Activated naive CD8-positive, alpha-beta T cell (primary cell): ENCODE results near the gene SYNCRIP.
A peak's percentile ranks its signal among the peaks of the same experiment; 100 is the strongest.

Experiments used
- H3K27ac Mint-ChIP-seq: one replicate; pipeline ENCODE4 v1.8.0; 2021; ENCODE audit warnings: mixed read lengths
- H3K27me3 Mint-ChIP-seq: one replicate; pipeline ENCODE4 v1.8.0; 2021; ENCODE audit warnings: mixed read lengths
- H3K36me3 Mint-ChIP-seq: one replicate; pipeline ENCODE4 v1.8.0; 2021; ENCODE audit warnings: mixed read lengths
- H3K4me1 Mint-ChIP-seq: one replicate; pipeline ENCODE4 v1.8.0; 2021; ENCODE audit warnings: low read depth, mixed read lengths
- H3K4me3 Mint-ChIP-seq: one replicate; pipeline ENCODE4 v1.8.0; 2021; ENCODE audit warnings: mild to moderate bottlenecking, mixed read lengths
- H3K9me3 Mint-ChIP-seq: one replicate; pipeline ENCODE4 v1.8.0; 2021; ENCODE audit warnings: low read depth, mixed read lengths

The SYNCRIP gene

GRCh38 chr6:85675030-85675819 lies 32.5 kb upstream of the SYNCRIP start:
- H3K36me3 Mint-ChIP-seq: peaks cover 40% of the 10 kb centered on the region
- H3K27ac Mint-ChIP-seq: peak overlapping the region; percentile 99
- peak overlapping the region; percentile 100 for H3K4me3 Mint-ChIP-seq
- no peaks in the 10 kb centered on the region for H3K9me3 Mint-ChIP-seq
- peaks cover 63% of the 10 kb centered on the region for H3K4me1 Mint-ChIP-seq
- no peaks in the 10 kb centered on the region for H3K27me3 Mint-ChIP-seq

GRCh38 chr6:85674604-85675003 lies 31.9 kb upstream of the SYNCRIP start:
- Mint-ChIP-seq H3K27me3 (no peaks in the 10 kb centered on the region), H3K27ac (peak overlapping the region; percentile 99), H3K36me3 (peaks cover 40% of the 10 kb centered on the region), H3K4me3 (peak overlapping the region; percentile 100), H3K4me1 (peaks cover 65% of the 10 kb centered on the region), H3K9me3 (no peaks in the 10 kb centered on the region)

- Mint-ChIP-seq H3K9me3 (no peaks in the 10 kb centered on the region), H3K4me3 (no peak overlapping the region), H3K36me3 (peaks cover 39% of the 10 kb centered on the region), H3K27ac (peak overlapping the region; percentile 99), H3K4me1 (peaks cover 75% of the 10 kb centered on the region), H3K27me3 (no peaks in the 10 kb centered on the region)
These were observed 30.8 kb upstream of the SYNCRIP start for GRCh38 chr6:85673198-85674139.

GRCh38 chr6:85672623-85673022 lies 29.9 kb upstream of the SYNCRIP start:
- Mint-ChIP-seq H3K4me3 (no peak overlapping the region), H3K4me1 (peaks cover 81% of the 10 kb centered on the region), H3K27me3 (no peaks in the 10 kb centered on the region), H3K36me3 (peaks cover 34% of the 10 kb centered on the region), H3K27ac (peak overlapping the region; percentile 99), H3K9me3 (no peaks in the 10 kb centered on the region)

GRCh38 chr6:85672050-85672449 lies 29.4 kb upstream of the SYNCRIP start:
- Mint-ChIP-seq H3K27me3 (no peaks in the 10 kb centered on the region), H3K36me3 (peaks cover 29% of the 10 kb centered on the region)

GRCh38 chr6:85670573-85670972 lies 27.9 kb upstream of the SYNCRIP start:
- H3K27me3 Mint-ChIP-seq: no peaks in the 10 kb centered on the region
- H3K27ac Mint-ChIP-seq: peak overlapping the region; percentile 93
- no peak overlapping the region for H3K4me3 Mint-ChIP-seq
- H3K9me3 Mint-ChIP-seq: no peaks in the 10 kb centered on the region
- peaks cover 69% of the 10 kb centered on the region for H3K4me1 Mint-ChIP-seq
- H3K36me3 Mint-ChIP-seq: peaks cover 18% of the 10 kb centered on the region

More at GRCh38 chr6:85672050-85672449, 29.4 kb upstream of the SYNCRIP start:
- no peaks in the 10 kb centered on the region for H3K9me3 Mint-ChIP-seq
- H3K27ac Mint-ChIP-seq: no peak overlapping the region
- peaks cover 81% of the 10 kb centered on the region for H3K4me1 Mint-ChIP-seq
- H3K4me3 Mint-ChIP-seq: no peak overlapping the region

- H3K4me1 Mint-ChIP-seq: peaks cover 61% of the 10 kb centered on the region
These were observed 27.1 kb upstream of the SYNCRIP start for GRCh38 chr6:85669735-85670194.

GRCh38 chr6:85662251-85662650 lies 19.6 kb upstream of the SYNCRIP start:
- Mint-ChIP-seq H3K27ac (no peak overlapping the region), H3K36me3 (peaks cover 14% of the 10 kb centered on the region), H3K4me1 (no peaks in the 10 kb centered on the region), H3K4me3 (no peak overlapping the region), H3K27me3 (no peaks in the 10 kb centered on the region), H3K9me3 (peaks cover 3% of the 10 kb centered on the region)

More at GRCh38 chr6:85669735-85670194, 27.1 kb upstream of the SYNCRIP start:
- peak overlapping the region; percentile 93 for H3K27ac Mint-ChIP-seq
- peaks cover 15% of the 10 kb centered on the region for H3K36me3 Mint-ChIP-seq
- H3K4me3 Mint-ChIP-seq: peak overlapping the region; percentile 77
- no peaks in the 10 kb centered on the region for H3K27me3 Mint-ChIP-seq
- H3K9me3 Mint-ChIP-seq: no peaks in the 10 kb centered on the region

GRCh38 chr6:85660181-85660611 lies 17.5 kb upstream of the SYNCRIP start:
- Mint-ChIP-seq H3K27me3 (no peaks in the 10 kb centered on the region), H3K9me3 (peaks cover 8% of the 10 kb centered on the region), H3K36me3 (peaks cover 16% of the 10 kb centered on the region), H3K4me1 (no peaks in the 10 kb centered on the region), H3K27ac (no peak overlapping the region), H3K4me3 (no peak overlapping the region)

GRCh38 chr6:85650606-85651005 lies 7.9 kb upstream of the SYNCRIP start:
- no peak overlapping the region for H3K27ac Mint-ChIP-seq
- peaks cover under 1% of the 10 kb centered on the region for H3K4me1 Mint-ChIP-seq
- H3K4me3 Mint-ChIP-seq: no peak overlapping the region
- H3K36me3 Mint-ChIP-seq: no peaks in the 10 kb centered on the region
- no peaks in the 10 kb centered on the region for H3K9me3 Mint-ChIP-seq
- H3K27me3 Mint-ChIP-seq: no peaks in the 10 kb centered on the region

- Mint-ChIP-seq H3K4me3 (peak overlapping the region; percentile 91), H3K27ac (peak overlapping the region; percentile 91), H3K9me3 (no peaks in the 10 kb centered on the region), H3K4me1 (peaks cover 33% of the 10 kb centered on the region), H3K36me3 (peaks cover 20% of the 10 kb centered on the region), H3K27me3 (no peaks in the 10 kb centered on the region)
These were observed 1.6 kb upstream of the SYNCRIP start for GRCh38 chr6:85644279-85644762.

GRCh38 chr6:85643537-85644278 lies 1.0 kb upstream of the SYNCRIP start:
- H3K4me1 Mint-ChIP-seq: peaks cover 38% of the 10 kb centered on the region
- H3K36me3 Mint-ChIP-seq: peaks cover 23% of the 10 kb centered on the region
- H3K27ac Mint-ChIP-seq: peak overlapping the region; percentile 91
- H3K9me3 Mint-ChIP-seq: no peaks in the 10 kb centered on the region
- peak overlapping the region; percentile 98 for H3K4me3 Mint-ChIP-seq
- no peaks in the 10 kb centered on the region for H3K27me3 Mint-ChIP-seq

GRCh38 chr6:85641897-85642773 lies 551 bp downstream of the SYNCRIP start:
- Mint-ChIP-seq H3K4me3 (peak overlapping the region; percentile 98), H3K36me3 (peaks cover 35% of the 10 kb centered on the region)

More at GRCh38 chr6:85641897-85642773, 551 bp downstream of the SYNCRIP start:
- H3K4me1 Mint-ChIP-seq: peaks cover 51% of the 10 kb centered on the region
- H3K27me3 Mint-ChIP-seq: no peaks in the 10 kb centered on the region
- peak overlapping the region; percentile 98 for H3K27ac Mint-ChIP-seq
- no peaks in the 10 kb centered on the region for H3K9me3 Mint-ChIP-seq
